D341Med (cell line): ENCODE results near the gene KCNMB1.

ENCODE experiments used
- DNase-seq: peaks from one replicate; pipeline ENCODE4 v3.0.0; 2012; ENCODE audit warnings: low spot score

The KCNMB1 gene

DNA sequence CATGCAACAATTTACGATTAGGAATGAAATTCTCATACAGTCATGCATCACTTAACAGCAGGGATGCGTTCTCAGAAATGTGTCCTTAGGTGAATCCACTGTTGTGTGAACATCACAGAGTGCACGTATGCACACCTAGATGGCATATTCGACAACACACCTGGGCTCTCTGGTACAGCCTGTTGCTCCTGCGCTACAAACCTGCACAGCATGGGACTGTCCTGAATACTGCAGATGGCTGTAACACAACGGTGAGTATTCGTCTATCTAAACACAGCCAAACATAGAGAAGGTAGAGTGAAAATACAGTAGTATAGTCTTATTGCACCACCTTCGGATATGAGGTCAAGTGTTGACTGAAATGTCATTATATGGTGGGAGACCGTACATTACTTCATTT is 47.6 kb downstream of the KCNMB1 start:
- DNase-seq = no peak

- DNase-seq = no peak
Observed at GRCh38 chr5:170339780-170340167, 49.4 kb downstream of the KCNMB1 start.

DNA sequence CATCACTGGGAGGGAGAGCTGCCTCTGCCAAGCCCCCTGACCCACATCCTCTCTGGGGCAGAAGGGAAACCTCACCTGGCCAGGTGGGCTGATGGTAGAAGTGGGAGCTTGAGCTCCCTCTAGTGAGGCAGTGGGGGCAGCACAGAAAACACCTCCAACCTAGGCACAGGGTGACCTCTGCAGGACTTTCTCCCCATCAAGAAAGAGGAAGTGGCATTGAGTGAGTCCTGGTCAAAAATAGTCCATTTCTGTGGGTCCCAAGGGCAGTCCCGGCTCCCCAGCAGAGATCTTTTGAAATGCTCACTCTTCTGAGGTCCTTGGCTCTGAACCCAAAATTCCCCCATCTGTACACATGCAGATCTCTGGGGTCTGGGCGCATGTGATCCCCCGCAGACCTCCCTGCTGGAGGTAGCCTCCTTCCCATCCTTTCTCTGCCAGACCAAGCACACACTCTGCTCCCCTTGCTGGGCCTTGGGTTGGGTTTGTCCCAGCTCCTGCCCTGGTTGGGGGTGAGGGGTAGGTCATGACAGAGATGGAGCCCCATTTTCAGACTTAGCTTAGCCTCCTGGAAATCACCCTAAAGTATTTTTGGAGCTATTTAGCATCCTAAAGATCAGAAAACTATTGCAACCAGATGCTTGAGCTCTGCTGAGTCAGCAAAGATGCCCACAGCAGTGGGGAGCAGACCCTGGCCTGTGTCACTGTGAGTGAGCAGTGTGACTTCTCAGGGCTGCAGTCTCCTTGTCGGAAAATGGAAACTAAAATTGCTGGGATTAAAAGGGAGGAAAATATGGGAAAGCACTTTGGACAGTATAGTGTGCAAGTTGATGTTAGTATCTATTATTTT is 50.0 kb downstream of the KCNMB1 start:
- DNase-seq = no peak

- DNase-seq = no peak
Observed at GRCh38 chr5:170338291-170338690, 50.9 kb downstream of the KCNMB1 start.

- DNase-seq = no peak
Observed at GRCh38 chr5:170337045-170337733, 52.0 kb downstream of the KCNMB1 start.

GRCh38 chr5:170336065-170336464 is 53.1 kb downstream of the KCNMB1 start:
- DNase-seq = no peak

DNA sequence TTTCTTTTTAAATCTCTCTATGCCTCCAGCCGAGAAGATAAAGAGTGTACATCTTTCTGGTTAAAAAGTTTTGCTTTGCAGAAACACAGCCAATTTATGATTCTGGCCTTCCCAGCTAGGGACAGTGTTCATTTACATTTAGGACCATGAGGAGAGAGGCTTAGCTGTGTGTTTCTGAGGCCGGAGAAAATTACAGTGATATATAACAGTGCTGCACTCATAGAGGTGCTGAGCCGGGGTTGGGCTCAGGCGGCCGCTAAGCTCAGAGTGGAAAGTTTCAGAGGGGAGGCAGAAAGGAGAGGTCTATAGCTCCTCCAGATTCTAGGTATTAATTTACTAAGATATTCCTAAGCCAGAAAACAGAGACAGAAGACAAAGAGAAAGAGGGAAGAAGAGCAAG is 54.5 kb downstream of the KCNMB1 start:
- DNase-seq = no peak

DNA sequence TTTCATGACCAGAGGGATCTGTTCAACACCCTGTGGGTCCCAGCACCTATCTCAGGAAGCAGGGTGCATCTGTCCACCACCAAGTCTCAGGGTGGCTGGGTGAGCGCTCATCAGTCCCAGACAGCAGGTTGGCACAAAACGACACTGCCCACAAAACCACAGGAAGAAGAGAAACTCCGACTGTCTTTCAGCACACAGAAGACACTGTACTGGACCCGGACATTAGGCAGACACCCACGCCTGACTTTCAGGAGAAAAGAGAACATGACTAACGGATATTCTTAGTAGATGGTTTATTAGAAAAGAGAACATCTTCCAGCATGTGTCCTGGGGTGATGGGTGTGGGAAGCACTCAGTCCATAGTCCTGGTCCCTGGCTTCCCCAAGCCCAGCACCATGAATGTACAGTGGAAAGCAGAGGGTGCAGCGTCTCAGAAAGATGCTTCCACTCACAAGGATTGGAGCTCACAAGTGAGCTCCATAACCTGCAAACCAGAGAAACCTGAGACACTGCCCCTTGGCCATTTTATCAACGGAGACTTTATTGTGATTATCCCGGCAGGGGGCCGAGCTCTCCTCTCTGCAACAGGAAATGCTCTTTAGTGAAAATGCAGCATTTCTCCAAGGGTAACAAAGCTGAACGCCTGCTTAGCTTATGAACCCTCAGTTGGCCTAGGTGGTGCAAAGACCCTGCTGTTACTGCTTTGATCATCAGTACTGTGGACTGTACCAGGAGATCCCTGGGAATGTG is 55.8 kb downstream of the KCNMB1 start:
- no peak for DNase-seq

DNA sequence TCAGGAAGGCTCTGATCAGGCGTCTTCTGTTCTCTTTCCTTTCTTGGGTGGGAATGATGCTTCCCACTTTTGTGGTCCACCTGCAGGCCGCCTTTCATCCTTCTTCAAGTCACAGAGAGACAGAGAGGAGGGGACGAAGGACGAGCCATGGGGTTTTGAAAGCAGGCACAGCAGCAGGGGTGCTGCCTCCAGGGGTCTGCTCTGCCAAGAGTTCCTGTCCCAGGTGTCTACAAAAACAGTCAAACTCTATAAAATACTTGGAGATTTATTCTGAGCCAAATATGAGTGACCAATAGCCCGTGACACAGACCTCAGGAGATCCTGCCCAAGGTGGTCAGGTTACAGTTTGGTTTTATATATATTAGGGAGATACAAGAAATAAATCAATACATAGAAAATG is 57.1 kb downstream of the KCNMB1 start:
- DNase-seq = no peak

DNA sequence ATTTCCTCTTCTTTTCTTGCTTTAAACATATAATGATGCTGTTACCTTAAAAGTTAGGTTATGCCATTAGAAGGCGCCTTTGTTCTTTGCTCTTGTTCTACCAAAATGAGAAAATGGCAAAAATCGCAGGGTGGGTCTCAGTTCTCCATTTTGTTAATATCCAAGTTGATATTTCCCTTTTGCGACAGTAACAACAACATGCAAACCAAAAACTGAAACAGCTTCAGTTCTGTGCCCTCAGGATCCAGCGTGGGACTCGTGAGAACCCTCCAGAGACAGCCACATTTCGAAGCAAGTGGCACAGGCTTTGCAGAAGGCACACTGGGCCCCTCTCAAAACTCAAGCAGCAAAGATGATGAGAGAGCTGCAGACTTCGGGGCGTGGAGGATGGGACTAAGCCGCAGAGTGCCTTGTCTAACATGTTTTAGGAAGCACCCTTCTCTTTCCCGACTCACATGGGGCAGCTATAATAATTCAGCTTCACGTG is 58.6 kb downstream of the KCNMB1 start:
- no peak for DNase-seq

- no peak for DNase-seq
Observed at GRCh38 chr5:170329524-170329923, 59.6 kb downstream of the KCNMB1 start.

DNA sequence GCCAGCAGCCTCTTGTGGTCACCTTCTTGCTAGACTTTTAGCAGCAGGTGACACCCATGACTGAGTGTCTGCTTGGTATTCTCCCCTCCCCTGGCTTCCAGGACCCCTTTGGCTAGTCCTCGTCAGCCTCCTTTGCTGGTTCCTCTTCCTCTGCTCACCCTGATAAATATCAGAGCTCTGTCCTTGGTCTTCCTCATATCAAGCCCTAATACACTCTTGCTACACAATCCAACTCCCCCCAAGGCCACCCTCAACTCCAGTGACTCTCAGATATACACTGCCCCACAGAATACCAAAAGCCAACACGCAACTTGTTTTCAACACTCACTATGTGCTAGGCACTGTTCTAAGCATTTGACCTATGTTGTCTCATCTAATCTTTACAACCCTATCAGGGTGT is 61.3 kb downstream of the KCNMB1 start:
- no peak for DNase-seq

DNA sequence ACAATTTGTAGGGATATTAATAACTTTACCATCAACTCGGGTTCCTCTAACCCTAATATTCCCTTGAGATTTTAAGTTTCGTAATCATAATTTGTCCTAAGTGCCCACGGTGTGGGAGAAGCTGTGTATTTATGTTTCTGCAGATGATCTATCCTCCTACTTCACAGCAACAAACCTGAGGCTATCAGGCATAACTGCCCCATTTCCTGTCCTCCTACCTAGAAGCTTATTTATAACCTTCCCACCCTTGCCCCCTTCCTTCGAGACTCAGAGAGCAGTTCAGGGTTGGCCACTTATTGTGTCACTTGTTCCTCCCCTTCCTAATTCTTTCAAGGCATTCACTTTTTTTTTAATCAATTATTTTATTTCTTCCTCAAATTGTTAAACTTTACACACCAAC is 62.0 kb downstream of the KCNMB1 start:
- DNase-seq = no peak
